ENCODE data around the gene PITRM1. TPM values are rescaled to one million over a fixed set of nuclear protein-coding genes. Genes with fewer than 3 reads are reported as not detected.

PITRM1 gene
- total RNA-seq, 2 donors from 2014 or later: 47.7 to 103 TPM

DNA sequence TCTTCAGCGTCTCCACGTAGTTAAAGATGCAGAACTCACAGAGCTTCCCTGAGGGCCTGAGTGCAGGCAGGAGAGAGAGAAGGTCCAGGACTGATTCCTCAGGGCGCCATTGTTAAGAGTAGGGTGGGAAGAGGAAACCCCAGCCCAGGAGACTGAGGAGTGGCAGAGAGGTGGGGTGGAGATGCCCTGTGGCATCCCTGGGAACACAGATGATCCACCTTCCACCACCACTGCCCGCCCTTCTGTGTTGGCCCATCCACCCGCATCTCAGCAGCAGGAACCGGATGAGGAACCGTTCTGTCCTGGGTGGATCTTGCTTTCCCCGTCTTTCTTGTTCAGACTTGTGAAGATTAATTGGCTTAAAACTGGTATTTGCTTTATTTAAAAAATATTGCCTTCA lies 56.9 kb downstream of the PITRM1 start:
- WGBS: 80% methylated on average over 8 of the region's 8 CpGs
- no peak overlapping the region for H3K4me3 ChIP-seq
- H3K4me1 ChIP-seq (replicated peaks): no peaks in the 10 kb centered on the region
- DNase-seq (ENCODE audit: low spot score): no peak
- intact Hi-C loops (cut with DNase I): no loop called here
- TF ChIP-seq, protein P1, sequence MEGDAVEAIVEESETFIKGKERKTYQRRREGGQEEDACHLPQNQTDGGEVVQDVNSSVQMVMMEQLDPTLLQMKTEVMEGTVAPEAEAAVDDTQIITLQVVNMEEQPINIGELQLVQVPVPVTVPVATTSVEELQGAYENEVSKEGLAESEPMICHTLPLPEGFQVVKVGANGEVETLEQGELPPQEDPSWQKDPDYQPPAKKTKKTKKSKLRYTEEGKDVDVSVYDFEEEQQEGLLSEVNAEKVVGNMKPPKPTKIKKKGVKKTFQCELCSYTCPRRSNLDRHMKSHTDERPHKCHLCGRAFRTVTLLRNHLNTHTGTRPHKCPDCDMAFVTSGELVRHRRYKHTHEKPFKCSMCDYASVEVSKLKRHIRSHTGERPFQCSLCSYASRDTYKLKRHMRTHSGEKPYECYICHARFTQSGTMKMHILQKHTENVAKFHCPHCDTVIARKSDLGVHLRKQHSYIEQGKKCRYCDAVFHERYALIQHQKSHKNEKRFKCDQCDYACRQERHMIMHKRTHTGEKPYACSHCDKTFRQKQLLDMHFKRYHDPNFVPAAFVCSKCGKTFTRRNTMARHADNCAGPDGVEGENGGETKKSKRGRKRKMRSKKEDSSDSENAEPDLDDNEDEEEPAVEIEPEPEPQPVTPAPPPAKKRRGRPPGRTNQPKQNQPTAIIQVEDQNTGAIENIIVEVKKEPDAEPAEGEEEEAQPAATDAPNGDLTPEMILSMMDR (IDR thresholded peaks at IDR 0.05): no peak
- no peak for TF ChIP-seq POLR2A (IDR thresholded peaks at IDR 0.05)
- TF ChIP-seq POLR2AphosphoS5 (IDR thresholded peaks at IDR 0.05): no peak
- H3K36me3 ChIP-seq: peaks cover 0 to 5% of the 10 kb centered on the region in 2 donors
- no peaks in the 10 kb centered on the region for H3K9me3 ChIP-seq
- no peaks in the 10 kb centered on the region for H3K27me3 ChIP-seq (replicated peaks; ENCODE audit: insufficient read depth)
- no peak overlapping the region for H3K27ac ChIP-seq

DNA sequence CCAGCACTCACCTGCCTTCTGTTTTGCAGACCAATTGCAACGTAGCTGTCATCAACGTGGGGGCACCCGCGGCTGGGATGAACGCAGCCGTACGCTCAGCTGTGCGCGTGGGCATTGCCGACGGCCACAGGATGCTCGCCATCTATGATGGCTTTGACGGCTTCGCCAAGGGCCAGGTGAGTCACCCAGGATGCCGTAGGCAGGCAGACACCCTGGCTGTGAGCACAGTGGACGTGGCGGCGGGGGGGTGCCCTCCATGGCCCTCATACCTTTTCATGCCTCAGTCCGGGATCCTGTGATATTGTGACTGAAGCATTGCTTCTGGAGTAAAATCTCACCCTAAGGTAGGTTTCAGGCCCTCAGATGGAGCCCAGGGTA lies 59.2 kb downstream of the PITRM1 start:
- 93% methylated on average over 19 of the region's 19 CpGs for WGBS
- no peaks in the 10 kb centered on the region for H3K9me3 ChIP-seq
- H3K4me3 ChIP-seq: no peak overlapping the region
- H3K27me3 ChIP-seq (replicated peaks; ENCODE audit: insufficient read depth): no peaks in the 10 kb centered on the region
- TF ChIP-seq POLR2AphosphoS5 (IDR thresholded peaks at IDR 0.05): no peak
- H3K36me3 ChIP-seq: peaks cover 0 to 5% of the 10 kb centered on the region in 2 donors
- H3K27ac ChIP-seq: no peak overlapping the region
- no peak for DNase-seq (ENCODE audit: low spot score)
- H3K4me1 ChIP-seq (replicated peaks): no peaks in the 10 kb centered on the region
- intact Hi-C loops (cut with DNase I): no loop called here

DNA sequence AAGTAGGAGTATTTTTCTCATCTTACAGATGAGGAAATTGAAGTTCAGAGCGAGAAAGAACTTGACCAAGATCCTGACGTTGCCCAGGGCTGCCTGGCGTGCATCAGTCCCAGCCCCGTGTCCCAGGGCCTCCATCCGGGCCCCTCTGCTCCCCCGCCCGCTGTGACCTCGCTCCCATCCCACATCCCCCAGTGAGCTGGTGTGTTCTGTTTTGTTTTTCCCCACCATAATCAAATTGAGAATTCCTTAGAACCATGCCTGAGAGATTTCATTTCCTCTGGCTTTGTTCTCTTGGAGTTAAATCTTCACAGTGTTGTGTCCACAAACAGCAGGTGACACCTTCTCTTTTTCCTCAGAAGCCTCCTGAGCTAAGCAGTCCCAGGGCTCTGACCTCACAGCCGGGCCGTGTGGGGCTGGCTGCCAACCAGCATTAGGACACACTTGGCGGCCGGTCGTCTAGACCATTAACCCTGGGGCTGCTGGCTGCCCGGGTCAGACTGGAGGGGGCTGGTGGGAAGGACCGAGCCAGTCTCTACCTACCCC lies 60.9 kb downstream of the PITRM1 start:
- Histone ChIP-seq H3K9me3 (no peaks in the 10 kb centered on the region), H3K4me1 (replicated peaks) (no peaks in the 10 kb centered on the region), H3K4me3 (no peak overlapping the region), H3K27ac (no peak overlapping the region), H3K27me3 (replicated peaks; ENCODE audit: insufficient read depth) (no peaks in the 10 kb centered on the region), H3K36me3 (peaks cover 0 to 5% of the 10 kb centered on the region in 2 donors)
- intact Hi-C loops (cut with DNase I): no loop called here
- 57% methylated on average over 15 of the region's 15 CpGs for WGBS
- TF ChIP-seq POLR2AphosphoS5 (IDR thresholded peaks at IDR 0.05) (no peak), POLR2A (IDR thresholded peaks at IDR 0.05) (no peak)
- TF ChIP-seq, protein P1 (IDR thresholded peaks at IDR 0.05): no peak
- no peak for DNase-seq (ENCODE audit: low spot score)

DNA sequence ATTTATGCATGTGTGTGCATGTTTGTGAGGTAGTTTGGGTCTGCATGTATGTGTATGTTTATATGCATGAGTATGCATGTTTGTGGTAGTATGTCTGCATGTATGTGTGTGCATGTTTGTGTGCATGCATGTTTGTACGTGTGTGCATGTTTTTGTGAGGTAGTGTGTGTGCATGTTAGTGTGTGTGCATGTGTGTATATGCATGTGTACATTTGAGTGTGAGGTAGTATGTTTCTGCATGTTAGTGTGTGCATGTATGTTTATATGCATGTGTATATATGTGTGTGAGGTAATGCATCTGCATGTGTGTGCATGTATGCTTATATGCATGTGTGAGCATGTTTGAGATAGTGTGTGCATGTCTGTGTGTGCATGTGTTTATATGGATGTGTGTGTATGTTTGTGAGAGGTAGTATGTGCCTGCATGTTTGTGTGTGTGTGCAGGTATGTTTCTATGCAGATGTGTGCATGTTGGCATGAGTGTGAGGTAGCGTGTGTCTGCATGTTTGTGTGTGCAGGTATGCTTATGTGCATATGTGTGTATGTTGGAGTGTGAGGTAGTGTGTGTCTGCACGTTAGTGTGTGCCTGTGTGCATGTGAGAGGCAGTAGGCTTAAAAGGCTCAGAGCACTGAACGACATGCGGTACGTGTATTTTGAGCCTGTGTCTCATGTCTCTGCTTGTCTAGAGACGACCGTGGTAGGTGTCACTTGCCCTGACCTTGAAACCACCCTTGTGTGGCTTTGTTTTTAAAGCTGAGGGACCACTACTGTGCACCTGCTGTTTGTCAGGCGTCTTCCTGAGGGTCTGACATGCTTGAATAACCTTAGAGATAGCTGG lies 61.6 kb downstream of the PITRM1 start:
- no peak overlapping the region for H3K4me3 ChIP-seq
- intact Hi-C loops (cut with DNase I): no loop called here
- no peaks in the 10 kb centered on the region for H3K27me3 ChIP-seq (replicated peaks; ENCODE audit: insufficient read depth)
- TF ChIP-seq POLR2A (IDR thresholded peaks at IDR 0.05) (no peak), POLR2AphosphoS5 (IDR thresholded peaks at IDR 0.05) (no peak)
- TF ChIP-seq, protein P1 (IDR thresholded peaks at IDR 0.05): no peak
- DNase-seq (ENCODE audit: low spot score): no peak
- WGBS: 78% methylated on average over 9 of the region's 9 CpGs
- H3K9me3 ChIP-seq: no peaks in the 10 kb centered on the region
- no peaks in the 10 kb centered on the region for H3K4me1 ChIP-seq (replicated peaks)
- H3K36me3 ChIP-seq: peaks cover 0 to 5% of the 10 kb centered on the region in 2 donors
- H3K27ac ChIP-seq: no peak overlapping the region

DNA sequence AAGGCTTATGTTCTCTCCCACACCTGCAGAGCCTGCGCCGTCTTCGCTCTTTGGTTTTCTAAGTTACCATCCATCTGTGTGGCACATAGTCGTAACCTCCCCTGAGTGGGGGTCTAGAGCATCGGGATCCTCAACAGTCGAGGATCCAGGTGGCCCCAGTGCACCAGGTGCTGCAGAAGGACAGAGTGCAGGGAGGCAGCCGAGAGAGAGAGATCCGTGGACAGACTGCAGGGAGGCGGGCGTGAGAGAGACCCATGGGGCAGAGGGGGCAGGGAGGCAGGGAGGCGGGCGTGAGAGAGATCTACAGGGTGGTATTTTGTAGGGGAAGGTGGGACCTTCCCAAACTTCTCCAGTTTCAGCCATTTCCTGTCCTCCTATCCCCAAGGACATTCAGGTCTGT lies 62.9 kb downstream of the PITRM1 start:
- no peaks in the 10 kb centered on the region for H3K27me3 ChIP-seq (replicated peaks; ENCODE audit: insufficient read depth)
- no peaks in the 10 kb centered on the region for H3K9me3 ChIP-seq
- peaks cover 0 to 5% of the 10 kb centered on the region in 2 donors for H3K36me3 ChIP-seq
- no peak overlapping the region for H3K4me3 ChIP-seq
- intact Hi-C loops (cut with DNase I): no loop called here
- H3K4me1 ChIP-seq (replicated peaks): no peaks in the 10 kb centered on the region
- no peak for DNase-seq (ENCODE audit: low spot score)
- 94% methylated on average over 12 of the region's 12 CpGs for WGBS
- H3K27ac ChIP-seq: no peak overlapping the region
- no peak for TF ChIP-seq POLR2AphosphoS5 (IDR thresholded peaks at IDR 0.05)
- TF ChIP-seq, protein P1 (IDR thresholded peaks at IDR 0.05): no peak
- no peak for TF ChIP-seq POLR2A (IDR thresholded peaks at IDR 0.05)
